ENCODE data around the gene OMP. TPM values are rescaled to one million over a fixed set of nuclear protein-coding genes. Genes with fewer than 3 reads are reported as not detected.

OMP gene
- total RNA-seq, 2 donors from 2014 or later, result 0.97 TPM; not detected in 1

- ATAC-seq (peak; percentile 65 to 75), DNase-seq (peak; percentile 58)
- intact Hi-C loops (cut with DNase I), result loop anchor here (5.0 kb wide), 2 partner anchors 60 to 420 kb away; no protein-coding TSS in a partner anchor
Observed at GRCh38 chr11:77127235-77127911, 24.7 kb downstream of the OMP start.

- intact Hi-C loops (cut with DNase I), result loop anchor here (2.0 to 5.0 kb wide), 3 partner anchors 59 to 419 kb away; no protein-coding TSS in a partner anchor
- ATAC-seq (peak; percentile 68 to 70), DNase-seq (peak; percentile 60)
Observed at GRCh38 chr11:77127920-77128691, 25.5 kb downstream of the OMP start, which contains the start of gene MYO7A. Gene MYO7A, plus strand, starts transcription at chr11:77128246. Its CDS starts 2,389 bp downstream, at chr11:77130635.

- ATAC-seq (no peak), DNase-seq (no peak)
- intact Hi-C loops (cut with DNase I), result loop anchor here (2.0 to 5.0 kb wide), 3 partner anchors 58 to 418 kb away; no protein-coding TSS in a partner anchor
Observed at GRCh38 chr11:77129069-77129841, 26.6 kb downstream of the OMP start.

- DNase-seq (no peak), ATAC-seq (no peak)
- intact Hi-C loops (cut with DNase I), result loop anchor here (2.0 to 5.0 kb wide), 3 partner anchors 57 to 417 kb away; no protein-coding TSS in a partner anchor
Observed at GRCh38 chr11:77129842-77130756, 27.5 kb downstream of the OMP start.

- intact Hi-C loops (cut with DNase I), result no loop called here
- DNase-seq, result peak; percentile 44
- peak; percentile 30 to 60 for ATAC-seq
Observed at GRCh38 chr11:77130763-77131513, 28.3 kb downstream of the OMP start.

GRCh38 chr11:77131560-77131959, 28.9 kb downstream of the OMP start:
- intact Hi-C loops (cut with DNase I), result no loop called here
- DNase-seq, result no peak

GRCh38 chr11:77135069-77135468, 32.4 kb downstream of the OMP start:
- DNase-seq, result no peak
- no peak for ATAC-seq
- intact Hi-C loops (cut with DNase I), result no loop called here

More at GRCh38 chr11:77131560-77131959, 28.9 kb downstream of the OMP start:
- ATAC-seq, result no peak

- no peak for DNase-seq
- intact Hi-C loops (cut with DNase I), result no loop called here
- no peak for ATAC-seq
Observed at GRCh38 chr11:77136074-77136473, 33.4 kb downstream of the OMP start.

- no peak for DNase-seq
- ATAC-seq, result no peak
- intact Hi-C loops (cut with DNase I), result no loop called here
Observed at GRCh38 chr11:77136784-77137420, 34.3 kb downstream of the OMP start.

GRCh38 chr11:77137421-77137820, 34.8 kb downstream of the OMP start:
- no peak for ATAC-seq
- intact Hi-C loops (cut with DNase I), result no loop called here
- no peak for DNase-seq

- intact Hi-C loops (cut with DNase I), result no loop called here
- DNase-seq (no peak), ATAC-seq (no peak)
Observed at GRCh38 chr11:77138106-77138649, 35.5 kb downstream of the OMP start.

- intact Hi-C loops (cut with DNase I), result no loop called here
- DNase-seq, result no peak
- no peak for ATAC-seq
Observed at GRCh38 chr11:77139201-77139600, 36.6 kb downstream of the OMP start.

GRCh38 chr11:77140231-77140851, 37.7 kb downstream of the OMP start:
- intact Hi-C loops (cut with DNase I), result no loop called here
- peak; percentile 75 for DNase-seq
- peak; percentile 73 to 78 for ATAC-seq

GRCh38 chr11:77141034-77141433, 38.4 kb downstream of the OMP start:
- ATAC-seq, result peak in 1 of 2 donors; percentile 6
- intact Hi-C loops (cut with DNase I), result no loop called here
- DNase-seq, result no peak

- no peak for DNase-seq
- no peak for ATAC-seq
- intact Hi-C loops (cut with DNase I), result no loop called here
Observed at GRCh38 chr11:77141475-77141874, 38.8 kb downstream of the OMP start.

Measured in left cardiac atrium (tissue), 4 donors.